GM20000 (cell line): Measurements from ENCODE around the gene VAV2.

Experiments used
- DNase-seq: peaks from one replicate; pipeline ENCODE4 v3.0.0; 2012; ENCODE audit warnings: low spot score
- TF ChIP-seq, protein P1 (sequence below): IDR thresholded peaks from 2 replicates; pipeline ENCODE4 v1.5.1; 2012; ENCODE audit warnings: mild to moderate bottlenecking, control low read depth; ENCODE audit errors: extremely low read depth, missing control alignments

VAV2 gene

DNA sequence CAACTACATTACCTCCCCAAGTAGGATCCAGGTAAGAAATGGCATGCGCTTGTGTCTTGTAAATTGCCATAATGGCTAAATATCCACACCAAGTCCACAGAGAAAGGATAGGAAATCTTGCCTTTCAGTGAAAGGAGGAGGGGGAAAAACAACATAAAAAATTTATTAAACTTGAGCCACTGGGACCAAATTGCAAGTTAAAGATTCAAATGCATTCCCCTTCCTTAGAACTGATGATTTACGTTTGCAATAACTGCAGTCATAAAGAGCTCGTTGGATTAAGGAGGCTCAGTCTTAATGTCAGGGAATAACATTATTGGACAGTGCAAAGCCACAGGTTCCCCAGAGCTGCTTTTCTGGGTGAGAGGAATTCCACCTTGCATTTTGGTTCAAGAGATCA, 161.4 kb downstream of the VAV2 start:
- TF ChIP-seq, protein P1, sequence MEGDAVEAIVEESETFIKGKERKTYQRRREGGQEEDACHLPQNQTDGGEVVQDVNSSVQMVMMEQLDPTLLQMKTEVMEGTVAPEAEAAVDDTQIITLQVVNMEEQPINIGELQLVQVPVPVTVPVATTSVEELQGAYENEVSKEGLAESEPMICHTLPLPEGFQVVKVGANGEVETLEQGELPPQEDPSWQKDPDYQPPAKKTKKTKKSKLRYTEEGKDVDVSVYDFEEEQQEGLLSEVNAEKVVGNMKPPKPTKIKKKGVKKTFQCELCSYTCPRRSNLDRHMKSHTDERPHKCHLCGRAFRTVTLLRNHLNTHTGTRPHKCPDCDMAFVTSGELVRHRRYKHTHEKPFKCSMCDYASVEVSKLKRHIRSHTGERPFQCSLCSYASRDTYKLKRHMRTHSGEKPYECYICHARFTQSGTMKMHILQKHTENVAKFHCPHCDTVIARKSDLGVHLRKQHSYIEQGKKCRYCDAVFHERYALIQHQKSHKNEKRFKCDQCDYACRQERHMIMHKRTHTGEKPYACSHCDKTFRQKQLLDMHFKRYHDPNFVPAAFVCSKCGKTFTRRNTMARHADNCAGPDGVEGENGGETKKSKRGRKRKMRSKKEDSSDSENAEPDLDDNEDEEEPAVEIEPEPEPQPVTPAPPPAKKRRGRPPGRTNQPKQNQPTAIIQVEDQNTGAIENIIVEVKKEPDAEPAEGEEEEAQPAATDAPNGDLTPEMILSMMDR: no peak
- DNase-seq: no peak

DNA sequence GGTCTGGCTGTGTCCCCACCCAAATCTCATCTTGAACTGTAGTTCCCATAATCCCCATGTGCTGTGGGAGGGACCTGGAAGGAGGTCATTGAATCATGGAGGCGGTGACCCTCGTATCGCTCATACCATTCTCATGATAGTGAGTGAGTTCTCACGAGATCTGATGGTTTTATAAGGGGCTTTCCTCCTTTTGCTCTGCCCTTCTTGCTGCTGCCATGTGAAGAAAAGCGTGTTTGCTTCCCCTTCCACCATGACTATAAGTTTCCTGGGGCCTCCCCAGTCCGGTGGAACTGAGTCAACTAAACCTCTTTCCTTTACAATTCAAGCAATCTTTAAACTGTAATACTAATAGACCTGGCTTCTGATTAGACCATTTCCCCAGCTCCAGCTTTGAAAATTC, 161.8 kb downstream of the VAV2 start:
- TF ChIP-seq, protein P1: no peak
- DNase-seq: no peak

DNA sequence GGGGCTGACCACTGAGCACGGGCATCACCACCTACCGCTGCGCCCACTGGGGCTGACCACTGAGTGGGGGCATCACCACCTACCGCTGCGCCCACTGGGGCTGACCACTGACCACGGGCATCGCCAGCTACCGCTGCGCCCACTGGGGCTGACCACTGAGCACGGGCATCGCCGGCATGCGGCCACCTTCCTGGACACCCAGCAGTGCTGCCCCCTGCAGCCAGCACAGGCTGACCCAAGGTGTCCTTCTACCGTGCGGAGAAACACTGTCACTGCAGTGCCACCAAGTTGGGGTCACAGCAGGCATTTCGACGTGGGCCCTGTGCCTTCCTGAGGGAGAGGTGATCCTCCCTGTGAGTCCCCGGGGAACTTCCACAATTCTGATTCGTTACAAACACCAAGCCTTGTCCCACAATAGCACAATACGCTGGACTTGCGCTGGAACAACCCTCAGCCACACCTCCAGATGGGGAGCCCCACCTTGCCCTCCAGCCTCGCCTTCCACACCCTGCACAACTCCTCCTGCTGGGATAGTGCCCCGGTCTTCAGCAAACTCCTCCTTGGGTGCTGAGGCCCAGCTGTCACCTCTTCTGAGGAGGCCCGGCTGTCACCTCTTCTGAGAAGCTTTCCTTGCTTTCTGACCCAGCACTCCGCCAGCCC, 163.7 kb downstream of the VAV2 start:
- TF ChIP-seq, protein P1: no peak
- no peak for DNase-seq

DNA sequence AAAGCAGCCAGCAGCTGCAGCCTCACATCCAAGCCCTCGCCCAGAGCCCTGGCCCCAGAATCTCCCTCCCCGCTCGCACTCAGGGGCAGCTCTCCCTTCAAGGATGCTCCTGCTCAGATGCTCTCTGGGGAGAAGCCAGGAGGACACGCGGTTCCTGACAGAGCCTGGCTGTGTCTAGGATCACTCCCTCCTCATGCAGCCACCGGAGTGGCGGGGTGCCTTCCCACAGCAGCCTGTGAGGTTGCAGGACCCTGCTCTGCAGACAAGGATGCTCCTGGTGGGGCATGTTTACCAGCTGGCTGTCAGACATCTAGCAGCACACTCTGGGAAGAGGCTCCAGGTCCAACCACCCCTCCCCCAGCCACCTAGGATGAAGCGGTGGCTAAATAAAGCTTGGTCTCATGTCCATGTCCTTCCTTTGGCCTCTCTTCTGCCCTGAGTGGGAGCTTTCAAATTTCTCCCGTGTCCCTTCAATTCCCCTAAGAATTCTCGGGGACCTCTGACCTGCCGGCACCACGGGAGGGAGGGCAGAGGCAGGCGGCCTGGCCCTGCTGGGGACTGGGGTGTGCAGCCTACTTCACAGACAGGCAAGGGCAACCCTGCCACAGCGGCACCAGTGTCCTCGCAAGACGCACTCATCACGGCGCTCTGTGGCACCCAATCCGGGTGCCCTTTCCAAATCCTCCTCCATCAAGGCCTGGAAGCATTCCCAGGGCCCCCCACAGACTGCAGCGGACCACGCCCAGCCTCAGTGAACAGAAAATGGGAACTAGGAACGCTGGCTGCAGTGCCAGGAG, 165.6 kb downstream of the VAV2 start:
- DNase-seq: no peak
- TF ChIP-seq, protein P1: no peak

DNA sequence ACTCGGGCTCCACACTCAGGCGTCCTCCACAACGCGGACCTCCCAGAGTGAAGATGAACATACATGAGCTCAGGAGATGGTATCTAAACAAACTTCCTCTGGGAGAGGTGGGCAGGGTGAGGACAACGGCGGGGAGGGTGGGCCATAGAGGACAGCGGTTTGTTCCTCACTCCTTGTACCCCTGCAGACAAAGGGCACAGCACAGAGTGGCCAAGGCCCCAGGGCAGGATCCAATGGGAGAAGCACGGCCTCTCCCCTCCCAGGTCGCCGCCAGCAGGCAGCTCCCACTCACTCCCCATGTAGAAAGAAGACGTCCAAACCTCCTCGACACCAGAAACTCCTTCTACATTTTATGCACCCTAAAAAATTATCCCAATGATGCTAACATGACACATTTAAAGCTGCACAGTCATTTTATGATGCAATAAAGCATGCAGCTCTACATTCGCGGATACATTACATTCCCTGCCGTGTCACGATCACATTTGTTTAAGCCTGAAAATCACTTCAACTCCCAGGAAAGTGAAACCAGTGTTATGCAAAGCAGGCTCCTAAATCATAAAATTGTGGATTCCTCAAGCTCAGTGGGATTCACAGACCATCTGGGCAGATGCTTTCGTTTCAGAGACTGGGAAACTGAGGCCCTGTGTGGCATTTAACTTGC, 166.4 kb downstream of the VAV2 start:
- no peak for DNase-seq
- TF ChIP-seq, protein P1: no peak

DNA sequence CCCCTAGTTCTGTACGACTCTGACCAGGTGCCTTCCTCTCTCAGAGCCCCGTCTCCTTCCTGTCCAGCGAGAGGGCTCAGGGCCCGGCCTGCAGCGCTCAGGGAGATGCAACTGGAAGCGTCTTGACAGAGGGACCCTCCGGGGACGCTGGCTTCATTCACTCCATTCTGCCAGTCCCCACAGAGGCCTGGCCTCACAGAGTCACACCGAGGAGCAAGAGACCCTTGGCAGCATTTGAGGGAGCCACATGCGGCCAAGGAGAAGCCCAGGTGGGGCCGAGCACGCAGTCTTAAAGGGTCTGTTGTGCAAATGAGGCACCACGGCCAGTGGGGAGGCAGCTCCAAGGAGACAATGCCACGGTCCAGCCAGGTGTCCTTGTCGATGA, 167.3 kb downstream of the VAV2 start:
- TF ChIP-seq, protein P1: no peak
- no peak for DNase-seq
